Adrenal gland (tissue), 12 donors: Measurements from ENCODE around the gene RNPEP. TPM values are rescaled to one million over a fixed set of nuclear protein-coding genes. Genes with fewer than 3 reads are reported as not detected.
"Not testable (repeated sequence)": the region's sequence is repeated elsewhere in the genome, so short reads cannot be mapped to it uniquely, and the experiment has no call there.

Experiments
- DNase-seq, 7 donors: peaks; one replicate each; pipeline ENCODE4 v3.0.0-alpha.2; 2019 to 2020
- H3K27ac ChIP-seq, 5 donors: fragments of 200-600 bp; sonication (generic) in 4 of 5; 1 replicate in 3 of 5; 2 replicates in 2 of 5; pipeline versions ENCODE4 v1.5.1 to v1.8.0; 2016 to 2020; ENCODE audit warnings: mild to moderate bottlenecking in 1 of 5
- H3K27me3 ChIP-seq: fragments of 200-600 bp; 2 replicates; pipeline ENCODE4 v1.8.0; 2021
- H3K36me3 ChIP-seq, 2 donors: fragments of 200-600 bp; replicated peaks in 1 of 2; 1 replicate in 1 of 2; 2 replicates in 1 of 2; pipeline versions ENCODE4 v1.5.1 to v1.8.0; 2018 to 2022
- H3K4me1 ChIP-seq, 2 donors: fragments of 200-600 bp; replicated peaks in 1 of 2; 1 replicate in 1 of 2; 2 replicates in 1 of 2; pipeline versions ENCODE4 v1.5.1 to v1.8.0; 2018 to 2021
- H3K4me3 ChIP-seq, 4 donors: fragments of 200-600 bp; sonication (generic) in 3 of 4; one replicate each; pipeline ENCODE4 v1.5.1; 2016 to 2018
- H3K9me3 ChIP-seq, 3 donors: fragments of 200-600 bp; sonication (generic) in 1 of 3; replicated peaks in 1 of 3; 1 replicate in 2 of 3; 2 replicates in 1 of 3; pipeline versions ENCODE4 v1.5.1 to v1.8.0; 2016 to 2021
- CTCF ChIP-seq, 6 experiments: fragments of 450-650 bp in 4 of 6; fragments of 200-600 bp in 2 of 6; sonication (generic) in 1 of 6; IDR thresholded peaks; 1 replicate in 5 of 6; 2 replicates in 1 of 6; pipeline versions ENCODE4 v1.5.1 to v1.8.0; 2016 to 2021; ENCODE audit warnings: antibody characterized with exemption in 6 of 6, mild to moderate bottlenecking in 2 of 6, moderate library complexity in 1 of 6
- POLR2A ChIP-seq, 2 donors: fragments of 450-650 bp; IDR thresholded peaks; one replicate each; pipeline ENCODE4 v1.6.1; 2017; ENCODE audit warnings: antibody characterized with exemption in 2 of 2, mild to moderate bottlenecking in 2 of 2, moderate library complexity in 1 of 2
- WGBS, 4 donors: extraction: QIAGEN DNeasy Blood & Tissue Kit in 2 of 4; methylation state at CpG; one replicate each; pipeline versions ENCODE4 v1.1.5 to v1.1.7; 2013 to 2017; 5-methylcytosine and 5-hydroxymethylcytosine counted together
- intact Hi-C, 2 donors: fragments of 100-400 bp; cut with DNase I; formaldehyde crosslinking; loops; one replicate each; pipeline versions ENCODE4 v1.14.1 to v1.15.0; 2022 to 2023
- polyA plus RNA-seq, 3 donors: library from polyadenylated mRNA; stranded (reverse); fragments of 200-250 nt in 2 of 3; fragments of 350-450 nt in 1 of 3; fragmentation: Illumina TruSeq in 1 of 3; extraction: RNeasy Lipid Tissue Mini Kit (QIAGEN cat#74804) in 1 of 3; gene quantifications; one replicate each; pipeline ENCODE4 v1.2.3, GENCODE V29; 2013 to 2014
- total RNA-seq, 9 donors: library from RNA; depleted of rRNA in 4 of 9; stranded (reverse); fragments of >200 nt in 4 of 9; fragments of 120-200 nt in 1 of 9; fragmentation: NEBNext Ultra II Directional in 1 of 9; extraction: Animal tissue kit (Norgen Biotek cat#: 25700) in 1 of 9; gene quantifications; one replicate each; pipeline versions ENCODE4 v1.1.0 to v1.2.4, GENCODE V29; 2013 to 2023
- donor health status: healthy with polysubstance abuse.
- donor health status: Bipolar disorder and iron deficiency.
- donor health status: DM: yes; HTN: yes; CAD: no.
- donor health status: DM: no; HTN: no; CAD: no.
- donor health status: DM: no; HTN: no; CAD: no.
- donor health status: DM: yes; HTN: yes; CAD: no.

The RNPEP gene
- total and polyA plus RNA-seq, 12 donors = 28.9 to 99.6 (median 62.2) TPM

GRCh38 chr1:201938440-201939035, 43.9 kb upstream of the RNPEP start:
- TF ChIP-seq POLR2A (IDR thresholded peaks at IDR 0.05) = no peak
- TF ChIP-seq CTCF (IDR thresholded peaks at IDR 0.05) = no peak

GRCh38 chr1:201939148-201939547, 43.3 kb upstream of the RNPEP start:
- no peaks in the 10 kb centered on the region for H3K27me3 ChIP-seq
- intact Hi-C loops = no loop called here
- H3K27ac ChIP-seq = peak overlapping the region in 2 of 5 donors; percentile 49 to 57
- no peaks in the 10 kb centered on the region for H3K9me3 ChIP-seq
- 42 to 52% (median 48%) methylated on average over 4 of the region's 4 CpGs for WGBS, 4 donors
- H3K4me3 ChIP-seq = no peak overlapping the region
- DNase-seq = no peak
- H3K36me3 ChIP-seq = no peaks in the 10 kb centered on the region
- TF ChIP-seq POLR2A (IDR thresholded peaks at IDR 0.05) (no peak), CTCF (IDR thresholded peaks at IDR 0.05) (no peak)
- peaks cover 9 to 41% of the 10 kb centered on the region in 2 donors for H3K4me1 ChIP-seq

More at GRCh38 chr1:201938440-201939035, 43.9 kb upstream of the RNPEP start:
- no peaks in the 10 kb centered on the region for H3K27me3 ChIP-seq
- DNase-seq = no peak
- H3K36me3 ChIP-seq = no peaks in the 10 kb centered on the region
- peak overlapping the region in 2 of 5 donors; percentile 49 to 63 for H3K27ac ChIP-seq
- H3K9me3 ChIP-seq = no peaks in the 10 kb centered on the region
- H3K4me3 ChIP-seq = no peak overlapping the region
- H3K4me1 ChIP-seq = peaks cover 9 to 40% of the 10 kb centered on the region in 2 donors
- 51 to 77% (median 64%) methylated on average over 4 of the region's 4 CpGs for WGBS, 4 donors
- intact Hi-C loops = no loop called here

- Histone ChIP-seq H3K27ac (peak overlapping the region in 3 of 5 donors; percentile 7 to 57 (median 49)), H3K9me3 (no peaks in the 10 kb centered on the region), H3K27me3 (no peaks in the 10 kb centered on the region), H3K4me1 (peaks cover 9 to 41% of the 10 kb centered on the region in 2 donors), H3K4me3 (no peak overlapping the region), H3K36me3 (no peaks in the 10 kb centered on the region)
- WGBS, 4 donors = 85 to 90% (median 88%) methylated on average over 5 of the region's 5 CpGs
- no peak for TF ChIP-seq POLR2A (IDR thresholded peaks at IDR 0.05)
- TF ChIP-seq CTCF (IDR thresholded peaks at IDR 0.05) = no peak
- intact Hi-C loops = no loop called here
- no peak for DNase-seq
Observed at GRCh38 chr1:201939574-201939973, 42.9 kb upstream of the RNPEP start.

- WGBS, 4 donors = 91 to 94% (median 92%) methylated on average over 10 of the region's 10 CpGs
- H3K9me3 ChIP-seq, H3K27me3 ChIP-seq, H3K4me3 ChIP-seq, DNase-seq, H3K27ac ChIP-seq, H3K36me3 ChIP-seq, intact Hi-C loops: not testable (repeated sequence)
- peaks cover 9 to 41% of the 10 kb centered on the region in 2 donors for H3K4me1 ChIP-seq
Observed at GRCh38 chr1:201940316-201940715, 42.1 kb upstream of the RNPEP start.
